Effector CD8-positive, alpha-beta T cell (primary cell): ENCODE data around the gene PDZD7.
A peak's percentile ranks its signal among the peaks of the same experiment; 100 is the strongest.
"Not testable (repeated sequence)": the region's sequence is repeated elsewhere in the genome, so short reads cannot be mapped to it uniquely, and the experiment has no call there.

Experiments used
- DNase-seq: peaks from one replicate; lab custom pipeline; 2025; lab: John Stamatoyannopoulos, UW

PDZD7 gene

DNA sequence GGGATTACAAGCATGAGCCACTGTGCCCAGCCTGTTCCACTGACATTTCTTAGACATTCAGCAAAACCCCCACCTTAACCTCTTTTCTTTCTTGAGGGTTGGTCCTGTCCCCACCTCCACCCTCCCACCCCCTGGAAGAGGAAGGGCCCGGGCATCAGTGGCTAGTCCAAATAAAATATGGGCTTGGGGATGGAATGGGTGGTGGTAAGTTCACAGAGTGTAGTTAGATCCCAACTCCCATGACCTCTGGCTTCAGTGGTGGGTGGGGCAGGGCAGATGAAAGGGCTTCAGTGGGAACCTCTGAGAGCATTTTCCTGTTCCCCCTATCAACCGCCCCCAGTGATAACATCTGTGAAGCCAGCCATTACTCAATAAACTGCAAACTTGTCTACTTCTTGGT is 9.9 kb upstream of the PDZD7 start:
- no peak for DNase-seq

DNA sequence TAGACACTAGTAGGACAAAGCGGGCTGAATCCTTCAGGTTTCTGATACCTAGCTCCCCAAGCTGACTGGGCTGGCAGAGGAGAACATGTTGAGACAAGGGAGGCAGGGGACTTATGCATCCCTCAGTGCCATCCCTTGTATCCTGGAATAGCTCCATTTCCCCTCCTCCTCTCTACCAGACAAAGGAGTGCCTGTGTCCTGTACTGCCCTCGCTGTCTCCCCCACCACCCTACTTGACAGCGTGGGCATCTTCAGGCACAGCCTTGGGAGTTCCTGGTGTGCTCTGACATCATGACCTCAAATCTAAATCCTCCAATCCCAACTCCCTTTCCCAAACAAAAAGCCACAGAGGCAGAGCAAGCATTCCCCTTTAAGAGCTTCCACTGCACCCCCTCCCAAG is 9.1 kb upstream of the PDZD7 start:
- DNase-seq, result no peak

DNA sequence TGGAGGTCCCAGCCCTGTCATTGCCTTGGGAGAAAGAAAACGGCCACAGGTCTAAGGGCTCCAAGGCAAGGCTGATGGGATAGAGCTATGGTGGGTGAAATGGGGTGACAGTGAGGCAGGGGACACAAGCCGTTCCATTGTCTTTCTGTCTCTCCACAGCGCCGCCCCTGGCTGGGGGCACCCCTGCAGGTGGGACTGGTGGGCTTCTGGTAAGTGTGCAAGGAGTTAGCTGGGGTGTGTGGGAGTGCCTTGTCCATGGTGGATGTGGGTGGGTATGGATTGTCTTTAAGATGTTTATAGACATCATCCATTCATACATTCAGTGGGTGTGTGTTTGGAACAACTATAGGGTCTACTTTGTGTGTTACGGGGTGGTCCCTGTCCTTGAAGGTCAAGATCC is 7.6 kb upstream of the PDZD7 start:
- no peak for DNase-seq

DNA sequence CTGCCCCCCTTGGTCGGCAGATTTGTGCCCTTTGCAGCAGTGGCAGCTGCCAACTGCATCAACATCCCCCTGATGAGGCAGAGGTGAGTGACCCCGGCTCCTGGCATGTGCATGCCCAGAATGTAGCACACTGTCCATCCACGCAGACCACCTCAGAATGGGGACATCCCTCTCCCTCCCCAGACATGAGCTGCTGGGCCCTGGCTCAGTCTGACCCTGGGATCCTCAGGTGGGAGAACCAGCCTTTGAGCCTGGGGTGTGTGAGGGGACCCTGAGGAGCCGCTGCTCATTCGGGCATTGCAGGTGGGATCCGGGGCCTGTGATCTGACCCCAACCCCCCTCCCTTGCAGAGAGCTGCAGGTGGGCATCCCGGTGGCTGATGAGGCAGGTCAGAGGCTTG is 5.8 kb upstream of the PDZD7 start:
- DNase-seq, result no peak

DNA sequence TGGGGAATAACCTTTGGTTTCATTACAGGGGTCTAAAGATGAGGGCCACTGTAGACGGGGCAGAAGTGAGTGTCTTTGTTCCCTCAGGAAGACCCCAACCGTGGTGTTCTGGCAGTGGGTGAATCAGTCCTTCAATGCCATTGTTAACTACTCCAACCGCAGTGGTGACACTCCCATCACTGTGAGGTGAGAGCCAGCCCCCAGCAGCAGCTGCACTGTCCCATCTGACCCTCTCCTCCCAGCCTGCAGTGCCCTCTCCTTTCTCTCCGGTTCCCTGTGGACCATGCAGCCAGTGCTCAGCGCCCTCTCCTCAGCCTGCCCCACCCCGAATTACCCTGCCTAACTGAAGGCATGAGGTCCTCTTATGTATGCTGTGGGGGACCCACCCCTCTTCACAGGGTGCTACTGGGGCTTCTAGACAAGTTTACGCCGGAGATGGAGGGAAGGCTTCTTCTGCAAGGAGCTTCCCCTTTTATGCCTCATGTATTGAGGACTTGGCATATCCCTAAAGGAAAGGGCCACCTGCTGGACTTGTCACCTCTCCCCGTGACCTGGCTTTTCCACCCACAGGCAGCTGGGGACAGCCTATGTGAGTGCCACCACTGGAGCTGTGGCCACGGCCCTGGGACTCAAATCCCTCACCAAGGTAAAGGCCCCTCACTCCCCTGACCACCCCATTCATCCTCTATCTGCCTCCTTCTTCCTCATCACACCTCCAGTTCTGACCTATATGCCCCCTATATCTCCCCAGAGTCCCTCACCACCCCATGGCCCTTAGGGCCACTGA is 5.2 kb upstream of the PDZD7 start:
- DNase-seq, result no peak

DNA sequence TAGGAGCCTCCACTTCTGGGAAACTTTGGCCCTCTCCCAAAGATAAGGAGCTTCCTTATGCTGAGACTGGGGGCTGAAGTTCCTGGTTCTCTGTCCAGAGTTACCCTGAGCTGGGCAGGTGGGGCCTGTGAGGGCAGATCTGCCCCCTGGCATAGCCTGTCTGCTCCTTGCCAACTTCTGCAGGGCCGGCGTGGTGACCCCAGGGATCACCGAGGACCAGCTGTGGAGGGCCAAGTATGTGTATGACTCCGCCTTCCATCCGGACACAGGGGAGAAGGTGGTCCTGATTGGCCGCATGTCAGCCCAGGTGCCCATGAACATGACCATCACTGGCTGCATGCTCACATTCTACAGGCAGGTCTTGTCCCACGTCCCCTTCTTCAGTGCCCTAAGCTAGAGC is 4.4 kb upstream of the PDZD7 start:
- no peak for DNase-seq

DNA sequence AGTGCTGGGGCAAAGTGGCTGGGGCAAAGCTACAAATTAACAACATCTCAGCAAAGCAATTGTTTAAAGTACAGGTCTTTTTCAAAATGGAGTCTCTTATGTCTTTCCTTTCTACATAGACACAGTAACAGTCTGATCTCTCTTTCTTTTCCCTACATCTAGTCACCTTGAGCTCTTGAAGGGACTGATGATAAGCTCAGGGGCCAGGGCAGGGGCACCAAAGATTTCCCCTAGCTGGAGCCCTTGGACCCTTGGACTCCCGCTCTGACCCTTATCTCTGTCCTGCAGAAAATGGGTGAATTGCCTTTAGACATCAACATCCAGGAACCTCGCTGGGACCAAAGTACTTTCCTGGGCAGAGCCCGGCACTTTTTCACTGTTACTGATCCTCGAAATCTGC is 3.5 kb upstream of the PDZD7 start:
- not testable (repeated sequence) for DNase-seq

DNA sequence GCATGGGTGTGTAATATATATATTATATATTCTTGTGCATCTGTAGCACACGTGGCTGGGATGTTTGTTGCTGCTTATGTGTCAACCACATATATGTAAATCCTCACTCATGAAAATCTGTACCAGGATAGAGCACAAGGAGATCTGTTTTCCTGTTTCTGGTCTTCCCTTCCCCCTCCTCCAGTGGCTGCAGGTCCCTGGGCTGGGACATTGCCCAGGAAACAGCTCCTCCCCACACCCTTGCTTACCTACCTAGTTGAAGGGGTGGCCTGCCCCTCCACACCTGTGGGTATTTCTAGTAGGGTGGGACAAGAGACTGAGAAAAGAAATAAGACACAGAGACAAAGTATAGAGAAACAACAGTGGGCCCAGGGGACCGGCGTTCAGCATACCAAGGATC is 2.3 kb upstream of the PDZD7 start:
- DNase-seq, result no peak

DNA sequence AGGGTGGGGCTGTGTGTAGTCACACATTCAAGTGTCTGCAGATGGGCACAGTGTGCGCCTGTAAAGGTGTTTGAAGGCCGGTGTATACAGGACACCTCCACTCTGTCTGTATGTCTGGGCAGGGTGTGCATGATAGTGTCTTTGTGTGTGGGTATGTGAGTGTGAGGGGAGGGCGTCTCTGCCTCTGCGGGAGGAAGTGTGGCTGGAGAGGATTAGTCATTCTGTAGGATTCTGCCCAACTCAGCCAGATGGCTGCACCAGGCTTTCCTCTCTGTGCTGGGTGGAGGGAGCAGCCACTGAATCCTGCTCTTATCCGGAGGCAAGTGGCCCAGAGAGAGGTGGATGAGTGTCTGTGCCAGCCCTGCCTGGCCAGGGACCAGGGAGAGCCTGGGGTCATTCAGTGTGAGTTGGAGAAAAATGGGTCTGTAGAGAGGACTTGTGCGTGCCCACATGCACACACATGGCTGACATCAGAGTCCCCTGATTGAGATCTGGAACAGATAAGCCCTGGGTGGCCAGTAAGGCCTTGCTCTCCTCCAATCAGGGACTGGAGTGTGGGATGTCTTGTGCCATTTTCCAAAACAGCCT is 1.8 kb upstream of the PDZD7 start:
- no peak for DNase-seq

DNA sequence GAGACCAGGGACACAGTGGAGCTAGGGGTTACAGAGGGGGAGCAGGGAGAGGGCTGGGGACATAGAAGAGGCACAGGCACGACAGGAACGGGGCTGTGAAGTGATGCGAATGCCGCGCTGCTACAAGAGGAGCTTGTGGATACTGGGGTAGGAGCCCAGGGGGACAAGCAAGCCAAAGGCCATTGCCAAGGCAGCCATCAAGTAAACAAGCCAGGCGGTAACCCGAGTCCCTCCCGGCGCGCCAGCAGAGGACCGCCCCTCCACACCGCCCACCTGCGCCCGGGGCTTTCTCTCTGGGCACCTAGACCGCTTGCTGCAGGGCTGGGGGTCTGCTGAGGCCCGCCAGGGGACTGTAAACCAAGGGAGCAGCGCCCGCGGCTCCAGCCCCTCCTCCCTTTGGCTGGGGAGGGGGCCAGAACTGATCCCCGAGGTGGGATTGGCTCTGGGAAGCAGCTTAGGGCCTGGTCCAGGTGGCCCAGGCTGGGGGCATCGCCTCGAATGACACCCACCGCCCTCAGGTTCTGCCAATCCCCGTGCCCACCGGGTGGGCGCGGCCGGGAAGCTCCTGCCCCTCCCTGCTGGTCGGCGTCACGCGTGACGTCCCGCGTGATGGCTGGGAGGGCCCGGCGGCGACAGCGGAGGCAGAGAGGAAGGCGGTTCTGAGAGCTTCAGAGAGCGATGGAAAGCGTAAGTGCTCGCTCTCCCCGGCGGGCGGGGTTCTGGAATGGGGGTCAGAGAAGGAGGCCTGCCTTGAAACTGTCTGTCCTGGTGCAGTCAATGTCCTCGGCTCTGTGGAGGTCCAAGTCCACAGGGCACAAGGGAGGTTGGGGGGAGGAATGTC is 1.1 kb upstream of the PDZD7 start:
- DNase-seq, result peak; percentile 78

DNA sequence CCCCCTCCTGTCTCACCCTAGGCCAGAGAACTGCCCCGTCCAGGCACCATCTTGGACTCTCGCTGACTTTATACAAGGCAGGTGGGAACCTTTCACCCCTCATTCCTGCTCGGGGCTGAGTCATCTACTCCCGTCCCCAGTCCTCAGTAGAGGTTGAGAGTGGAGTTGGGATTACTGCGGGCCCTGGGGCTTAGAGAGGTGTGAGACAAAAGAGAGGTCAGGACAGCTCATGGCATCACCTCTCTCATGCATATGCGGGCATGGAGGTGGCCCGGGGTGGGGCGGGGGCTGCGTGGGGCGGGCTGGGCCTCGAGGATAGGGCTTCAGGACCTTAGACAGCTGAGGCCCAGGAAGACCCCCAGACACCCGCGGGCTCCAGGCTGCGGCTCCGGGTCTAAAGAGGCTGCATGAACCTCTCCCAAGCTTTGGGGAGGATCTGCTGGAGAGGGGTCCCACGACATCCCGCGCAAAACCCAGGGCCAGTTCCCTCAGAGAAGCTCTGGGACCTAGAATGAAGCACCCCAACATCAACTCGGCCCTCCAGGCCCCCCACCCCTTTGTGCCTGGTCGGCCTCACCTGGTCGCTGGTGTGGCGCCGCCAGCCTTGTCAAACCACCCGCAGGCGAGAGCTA is 317 bp downstream of the PDZD7 start:
- DNase-seq, result no peak

DNA sequence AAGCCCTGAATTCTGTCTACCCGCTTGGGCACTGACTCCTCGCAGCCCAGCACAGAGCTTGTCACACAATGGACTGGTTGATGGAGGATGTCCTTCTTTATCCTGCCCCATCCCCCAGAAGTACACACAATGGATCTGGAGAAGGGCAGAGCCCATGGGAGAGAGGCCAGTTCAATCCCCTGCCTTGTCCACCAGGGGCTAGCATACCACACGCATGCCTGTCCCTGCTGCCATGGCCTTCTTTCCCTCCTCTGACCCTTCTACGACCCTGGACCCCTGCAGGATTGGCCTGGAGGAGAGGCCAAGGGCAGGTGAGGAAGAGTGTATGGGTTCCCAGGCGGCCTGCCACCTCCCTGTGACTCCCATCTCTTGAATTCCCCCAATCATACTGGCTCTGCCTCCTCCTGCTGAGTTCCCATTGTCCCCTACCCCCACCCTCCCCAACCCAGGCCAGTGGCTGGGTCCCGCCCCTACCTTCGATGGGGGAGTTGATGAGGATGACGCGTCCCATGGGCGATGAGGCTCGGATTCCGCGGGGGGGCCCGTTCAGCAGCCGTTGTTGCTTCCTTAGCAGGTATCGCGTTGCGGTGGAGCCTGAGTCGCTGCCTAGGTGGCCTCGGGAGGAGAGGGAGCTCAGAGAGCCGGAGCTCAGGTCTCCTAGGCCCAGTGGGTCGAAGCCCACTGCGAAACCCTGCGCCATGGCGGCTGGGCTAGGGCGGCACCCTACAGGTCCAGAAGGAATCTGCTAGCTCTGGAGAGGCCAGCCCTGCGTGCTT is 1.2 kb downstream of the PDZD7 start:
- DNase-seq, result no peak

DNA sequence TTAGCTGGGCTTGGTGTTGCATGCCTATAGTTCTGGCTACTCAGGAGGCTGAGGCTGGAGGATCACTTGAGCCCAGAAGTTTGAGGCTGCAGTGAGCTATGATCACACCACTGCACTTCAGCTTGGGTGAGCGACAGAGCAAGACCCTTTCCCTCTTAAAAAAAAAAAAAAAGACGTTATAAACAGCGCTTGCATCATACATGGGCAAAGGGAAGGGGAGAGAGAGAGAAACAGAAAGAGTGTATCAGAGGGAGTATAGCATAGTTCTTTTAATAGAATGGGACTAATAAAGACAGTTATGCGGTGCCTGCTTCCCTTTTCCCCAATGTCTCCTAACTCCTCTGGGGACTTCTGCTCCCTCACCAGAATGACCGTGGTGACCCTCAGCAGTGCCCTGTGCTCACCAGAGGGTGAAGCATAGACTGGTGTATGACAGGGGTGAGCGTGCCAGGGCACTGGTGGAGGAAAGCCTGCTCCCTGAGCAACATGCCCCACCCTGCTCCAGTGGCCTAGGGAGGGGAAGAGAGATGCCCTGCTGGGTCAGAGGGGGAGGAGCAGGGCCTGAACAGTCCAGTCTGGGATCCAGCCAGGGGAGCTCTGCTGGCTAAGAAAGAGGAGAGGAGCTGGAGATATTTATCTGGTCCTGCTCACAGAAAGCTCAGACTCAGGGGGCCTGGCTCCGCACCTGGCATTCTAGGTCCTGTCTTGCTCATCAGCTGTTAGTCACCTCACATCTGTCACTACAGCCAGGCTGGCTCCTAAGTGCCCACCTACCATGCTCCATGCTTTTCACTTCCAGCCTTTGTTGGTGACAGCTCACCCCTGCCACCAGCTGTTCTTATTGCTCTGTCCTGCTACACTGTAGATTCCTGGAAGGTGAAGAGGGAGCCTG is 2.2 kb downstream of the PDZD7 start:
- no peak for DNase-seq

DNA sequence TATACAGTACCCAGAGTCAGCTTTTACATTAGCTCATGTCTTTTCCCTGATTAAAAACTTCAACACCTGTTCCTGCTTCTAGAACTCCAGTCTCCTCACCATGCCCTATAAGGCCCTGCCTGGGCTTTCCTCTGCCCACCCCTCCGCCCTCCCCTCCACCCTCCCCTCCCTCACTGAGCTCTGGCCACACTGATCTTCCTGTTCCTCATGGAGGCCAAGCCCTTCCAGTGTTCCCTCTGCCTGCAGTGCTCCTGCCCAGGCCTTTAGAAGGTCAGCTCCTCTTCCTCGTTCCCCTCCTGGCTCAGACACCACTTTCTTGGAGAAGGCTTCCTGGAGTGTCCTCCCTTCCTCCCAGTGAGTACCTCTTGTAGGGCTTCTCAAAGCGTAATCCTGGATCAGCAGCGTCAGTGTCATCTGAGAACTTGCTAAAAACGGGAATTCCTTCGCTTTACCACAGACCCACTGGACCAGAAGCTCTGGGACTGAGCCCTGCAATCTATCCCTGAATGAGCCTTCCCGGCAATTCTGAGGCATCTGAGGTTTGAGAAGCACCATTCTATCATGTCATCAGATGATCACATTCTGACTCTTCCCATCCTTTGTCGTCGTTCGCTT is 3.7 kb downstream of the PDZD7 start:
- DNase-seq, result no peak

DNA sequence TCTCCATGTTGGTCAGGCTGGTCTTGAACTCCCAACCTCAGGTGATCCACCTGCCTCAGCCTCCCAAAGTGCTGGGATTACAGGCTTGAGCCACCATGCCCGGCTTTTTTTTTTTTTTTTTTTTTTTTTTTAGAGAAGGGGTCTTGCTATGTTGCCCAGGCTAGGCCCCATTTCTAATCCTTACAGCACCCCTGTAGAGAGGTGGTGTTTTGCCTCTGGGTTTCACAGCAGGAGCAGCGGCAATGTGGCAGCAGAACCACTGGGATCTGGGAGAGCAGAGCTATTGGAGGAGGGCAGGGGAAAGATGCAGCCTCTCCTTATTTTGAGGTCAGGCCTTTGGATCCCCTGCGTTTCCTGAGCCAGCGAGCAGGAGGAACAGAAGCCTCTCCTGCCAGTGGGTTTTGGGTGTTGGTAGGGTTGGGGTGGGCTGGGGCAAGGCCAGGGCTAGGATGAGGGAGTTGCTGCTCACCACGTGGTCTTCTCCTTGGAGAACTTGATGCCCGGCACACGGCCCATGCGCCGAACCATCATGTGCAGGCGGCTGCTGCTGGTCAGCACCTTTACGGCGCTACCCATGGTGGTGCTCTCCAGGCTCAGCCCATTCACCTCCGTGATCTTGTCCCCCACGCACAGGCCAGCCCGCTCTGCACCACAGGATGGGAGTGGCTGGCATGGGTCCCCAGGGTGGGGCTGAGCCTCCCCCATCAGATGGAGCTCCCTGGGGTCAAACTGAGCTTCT is 7.8 kb downstream of the PDZD7 start:
- DNase-seq, result no peak

DNA sequence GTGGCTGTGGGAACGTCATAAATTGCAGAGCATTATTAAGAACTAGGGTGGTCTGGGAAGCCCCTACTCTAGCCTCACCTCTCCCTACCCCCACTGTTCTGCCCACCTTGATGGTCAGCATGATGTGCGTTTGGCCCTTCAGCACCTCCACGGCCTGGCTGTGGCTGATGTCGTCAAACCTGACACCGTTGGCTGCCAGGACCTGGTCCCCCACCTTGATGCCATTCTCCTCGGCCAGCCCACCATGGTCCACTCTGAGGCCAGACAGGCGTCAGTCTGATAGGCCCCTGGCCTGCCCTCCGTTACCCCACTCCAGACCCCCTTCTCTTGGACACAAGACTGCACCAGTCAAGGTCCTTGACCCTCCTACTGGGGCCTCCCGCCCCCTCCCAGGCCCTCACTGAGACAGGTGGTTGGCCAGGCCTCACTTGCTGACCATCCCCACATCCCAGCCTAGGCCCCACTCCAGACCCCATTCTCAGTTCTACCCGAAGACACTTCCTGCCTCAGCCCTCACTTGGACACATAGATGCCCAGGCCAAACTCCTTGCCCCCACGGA is 9.2 kb downstream of the PDZD7 start:
- no peak for DNase-seq

DNA sequence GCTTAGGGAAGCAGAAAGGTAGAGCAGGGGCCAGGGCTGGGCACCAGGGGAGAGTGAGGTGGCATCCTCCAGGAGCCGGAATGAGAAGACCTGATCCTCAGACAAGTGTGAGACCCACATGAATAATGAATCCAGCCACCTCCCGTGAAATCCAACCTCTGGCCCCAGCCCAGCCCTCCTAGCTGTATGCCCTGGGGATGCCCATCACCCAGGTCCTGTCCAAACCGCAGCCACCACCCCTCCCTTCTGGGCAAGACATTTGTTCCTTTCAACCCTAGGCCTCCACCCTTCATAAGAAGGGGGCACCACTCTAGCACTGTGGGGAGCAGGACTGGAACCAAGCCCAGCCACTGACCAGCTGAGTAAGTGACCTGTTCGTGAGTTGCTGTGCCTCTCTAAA is 9.7 kb downstream of the PDZD7 start:
- no peak for DNase-seq

DNA sequence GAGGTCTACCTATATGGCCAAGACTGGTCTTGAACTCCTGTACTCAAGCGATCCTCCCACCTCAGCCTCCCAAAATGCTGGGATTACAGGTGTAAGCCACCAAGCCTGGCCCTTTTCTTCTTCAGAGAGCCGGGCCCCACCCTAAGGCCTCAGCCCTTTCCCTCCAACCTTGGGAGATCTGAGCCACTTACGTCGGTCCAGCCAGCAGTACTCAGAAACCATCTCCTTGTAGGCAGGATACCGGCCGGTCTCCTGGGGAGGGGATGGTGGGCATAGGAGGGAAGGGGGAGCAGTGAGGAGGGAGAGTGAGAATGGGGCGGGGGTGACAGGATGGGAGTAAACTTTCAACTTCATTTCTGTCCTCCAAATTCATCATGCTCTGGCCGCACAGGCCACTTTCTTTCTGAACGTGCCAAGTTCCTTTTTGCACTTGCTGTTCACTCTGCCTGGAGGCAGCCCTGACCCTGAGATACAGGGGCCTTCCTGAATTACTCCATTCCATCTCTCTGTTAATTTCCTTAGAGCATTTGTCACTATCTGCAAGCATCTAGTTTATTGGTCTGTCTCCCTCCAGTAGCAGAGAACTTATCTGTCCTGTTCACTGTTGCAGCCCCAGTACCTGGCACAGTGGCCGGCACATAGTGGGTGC is 10.4 kb downstream of the PDZD7 start:
- no peak for DNase-seq

DNA sequence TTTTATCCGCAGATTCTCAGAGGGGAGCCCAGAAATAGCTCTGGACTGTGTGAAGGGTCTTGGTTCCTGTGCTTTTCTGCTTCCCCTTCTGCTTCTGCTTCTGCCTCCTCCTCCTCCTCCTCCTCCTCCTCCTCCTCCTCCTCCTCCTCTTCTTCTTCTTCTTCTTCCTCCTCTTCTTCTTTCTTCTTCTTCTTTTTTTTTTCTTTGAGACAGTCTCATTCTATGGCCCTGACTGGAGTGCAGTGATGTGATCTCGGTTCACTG is 11.6 kb downstream of the PDZD7 start:
- no peak for DNase-seq
